GM10266 (cell line): ENCODE results near the gene MSMB.

Experiments
- DNase-seq: peaks from one replicate; pipeline ENCODE4 v3.0.0; 2012; ENCODE audit errors: extremely low spot score
- TF ChIP-seq, protein P1 (sequence below): IDR thresholded peaks from 2 replicates; pipeline ENCODE4 v1.5.1; 2012; ENCODE audit warnings: mild to moderate bottlenecking, low read depth; ENCODE audit not compliant: control insufficient read depth, insufficient read depth; ENCODE audit errors: missing control alignments

MSMB gene

DNA sequence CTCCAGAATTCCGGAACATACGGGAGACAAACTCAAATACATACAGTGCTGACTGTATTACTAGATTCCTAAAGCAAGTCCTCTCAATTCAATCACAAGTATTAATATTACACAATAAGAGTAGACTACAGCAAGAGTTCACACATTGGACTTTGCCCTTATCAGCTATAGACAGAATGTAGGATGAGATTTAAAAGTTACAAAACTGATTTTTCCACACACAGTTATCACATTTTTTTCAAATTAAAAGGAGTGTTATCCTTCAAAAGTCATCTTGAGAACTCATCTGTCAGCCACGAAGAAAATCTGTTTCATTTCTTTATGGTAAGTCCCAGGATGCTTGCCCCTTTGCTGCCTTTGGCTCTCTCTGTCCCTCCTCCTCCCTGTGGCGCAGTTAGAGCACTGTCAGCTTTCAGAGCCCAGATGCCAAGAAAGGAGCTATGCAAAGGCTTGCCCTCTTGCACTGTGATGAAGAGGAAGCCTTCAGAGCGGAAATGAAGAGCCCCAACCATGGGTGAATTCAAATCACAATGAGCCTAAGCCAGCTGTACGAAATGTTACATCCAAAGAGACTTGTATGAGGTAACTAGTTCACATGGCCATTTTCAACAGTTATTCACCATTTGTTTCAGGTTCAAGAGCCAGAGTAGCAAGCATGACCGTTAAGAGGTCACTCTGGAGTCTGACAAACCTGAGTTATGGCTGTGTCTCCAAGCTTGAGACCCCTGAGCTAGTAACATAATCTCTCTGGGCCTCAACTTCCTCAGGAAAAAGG is 26.3 kb downstream of the MSMB start:
- DNase-seq: no peak
- TF ChIP-seq, protein P1, sequence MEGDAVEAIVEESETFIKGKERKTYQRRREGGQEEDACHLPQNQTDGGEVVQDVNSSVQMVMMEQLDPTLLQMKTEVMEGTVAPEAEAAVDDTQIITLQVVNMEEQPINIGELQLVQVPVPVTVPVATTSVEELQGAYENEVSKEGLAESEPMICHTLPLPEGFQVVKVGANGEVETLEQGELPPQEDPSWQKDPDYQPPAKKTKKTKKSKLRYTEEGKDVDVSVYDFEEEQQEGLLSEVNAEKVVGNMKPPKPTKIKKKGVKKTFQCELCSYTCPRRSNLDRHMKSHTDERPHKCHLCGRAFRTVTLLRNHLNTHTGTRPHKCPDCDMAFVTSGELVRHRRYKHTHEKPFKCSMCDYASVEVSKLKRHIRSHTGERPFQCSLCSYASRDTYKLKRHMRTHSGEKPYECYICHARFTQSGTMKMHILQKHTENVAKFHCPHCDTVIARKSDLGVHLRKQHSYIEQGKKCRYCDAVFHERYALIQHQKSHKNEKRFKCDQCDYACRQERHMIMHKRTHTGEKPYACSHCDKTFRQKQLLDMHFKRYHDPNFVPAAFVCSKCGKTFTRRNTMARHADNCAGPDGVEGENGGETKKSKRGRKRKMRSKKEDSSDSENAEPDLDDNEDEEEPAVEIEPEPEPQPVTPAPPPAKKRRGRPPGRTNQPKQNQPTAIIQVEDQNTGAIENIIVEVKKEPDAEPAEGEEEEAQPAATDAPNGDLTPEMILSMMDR: no peak

- no peak for DNase-seq
- TF ChIP-seq, protein P1: no peak
These were observed 26.9 kb downstream of the MSMB start for GRCh38 chr10:46019177-46019528.

DNA sequence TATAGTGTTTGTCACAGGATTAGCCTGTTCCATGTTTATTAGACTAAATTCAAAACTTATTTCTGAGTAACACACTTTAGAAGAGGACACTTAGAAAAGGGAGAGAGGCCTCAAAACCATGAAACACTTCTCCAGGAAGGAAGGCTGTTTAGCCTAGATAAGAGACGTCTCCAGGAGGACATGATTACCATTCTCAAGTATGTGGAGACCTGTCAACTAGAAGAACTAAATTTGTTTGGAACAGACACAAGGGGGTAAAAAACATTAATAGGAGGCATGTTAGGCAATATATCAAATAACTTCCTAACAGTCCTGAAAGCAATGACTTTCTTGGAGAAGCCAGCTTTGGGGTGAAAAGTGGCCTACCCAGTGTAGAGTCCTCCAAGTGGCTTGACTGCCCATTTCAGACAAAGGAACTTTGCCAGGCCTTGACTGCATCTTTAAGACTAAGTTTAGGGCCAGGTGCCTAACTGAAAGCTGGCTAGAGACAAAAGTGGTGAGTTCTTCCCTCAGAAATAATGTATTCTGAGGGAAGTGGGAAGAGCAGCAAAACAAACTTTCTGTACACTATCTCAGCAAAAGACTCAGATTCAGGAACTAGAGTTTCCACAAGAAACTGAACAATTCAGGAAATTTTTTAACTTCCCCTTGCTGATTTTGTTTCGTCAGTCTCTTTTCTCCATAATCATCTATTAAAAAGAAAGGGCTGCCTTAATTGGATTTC is 27.5 kb downstream of the MSMB start:
- DNase-seq: no peak
- TF ChIP-seq, protein P1: no peak

DNA sequence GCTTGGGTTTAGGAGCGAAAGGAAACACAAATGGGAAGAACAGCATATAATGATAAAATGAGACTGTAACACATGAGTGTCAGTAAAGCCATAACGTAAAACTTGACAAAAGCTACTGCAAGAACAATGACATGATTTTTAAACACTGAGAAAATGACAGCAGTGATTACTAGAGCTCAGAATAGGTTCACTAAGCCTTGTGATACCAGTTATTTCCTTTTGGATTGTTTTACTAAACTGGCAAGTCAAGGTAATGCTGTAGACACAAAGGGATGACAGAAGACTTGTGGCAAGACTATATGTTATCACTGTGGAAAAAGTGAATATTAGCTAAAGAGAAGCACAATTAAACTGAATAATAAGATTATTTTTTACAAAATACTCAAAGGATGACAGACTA is 28.3 kb downstream of the MSMB start:
- DNase-seq: no peak
- TF ChIP-seq, protein P1: no peak

DNA sequence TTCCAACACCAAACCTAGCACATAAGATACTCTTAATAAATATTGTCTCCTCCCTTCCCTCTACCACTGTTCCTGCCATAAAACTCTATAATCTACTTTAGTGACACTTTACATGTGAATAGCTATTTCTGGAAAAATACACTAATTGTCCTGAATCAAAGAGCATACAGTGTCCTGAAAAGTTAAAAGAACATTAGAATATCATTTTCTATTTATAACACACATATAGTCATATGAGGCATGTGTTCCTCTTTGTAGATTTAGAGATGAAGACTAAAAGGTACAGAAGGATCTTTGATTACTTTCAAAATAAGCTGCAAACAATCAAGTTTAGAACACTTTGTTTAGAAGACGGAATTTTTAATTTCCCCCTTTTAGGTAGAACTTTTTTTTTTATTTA is 29.3 kb downstream of the MSMB start:
- no peak for DNase-seq
- TF ChIP-seq, protein P1: no peak

- TF ChIP-seq, protein P1: no peak
- DNase-seq: no peak
These were observed 29.9 kb downstream of the MSMB start for GRCh38 chr10:46016190-46016589.
